ENCODE data around the gene TIMM13. TPM values are rescaled to one million over a fixed set of nuclear protein-coding genes. Genes with fewer than 3 reads are reported as not detected.
"Not testable (repeated sequence)": the region's sequence is repeated elsewhere in the genome, so short reads cannot be mapped to it uniquely, and the experiment has no call there.

Gene TIMM13
- total RNA-seq, 1 donor from 2014 or later, result 70.1 TPM

GRCh38 chr19:2394442-2395292 lies 32.7 kb downstream of the TIMM13 start:
- no peak for TF ChIP-seq CTCF (IDR thresholded peaks at IDR 0.05; ENCODE audit: insufficient read depth, low read length, poor library complexity, severe bottlenecking)
- no peaks in the 10 kb centered on the region for H3K27me3 ChIP-seq (ENCODE audit: control insufficient read depth, insufficient read depth, low read length)
- no peak for DNase-seq (ENCODE audit: low read depth)
- H3K4me3 ChIP-seq (ENCODE audit: low read depth, low read length), result no peak overlapping the region
- H3K36me3 ChIP-seq (ENCODE audit: control insufficient read depth, insufficient read depth, low read length), result no peaks in the 10 kb centered on the region

DNA sequence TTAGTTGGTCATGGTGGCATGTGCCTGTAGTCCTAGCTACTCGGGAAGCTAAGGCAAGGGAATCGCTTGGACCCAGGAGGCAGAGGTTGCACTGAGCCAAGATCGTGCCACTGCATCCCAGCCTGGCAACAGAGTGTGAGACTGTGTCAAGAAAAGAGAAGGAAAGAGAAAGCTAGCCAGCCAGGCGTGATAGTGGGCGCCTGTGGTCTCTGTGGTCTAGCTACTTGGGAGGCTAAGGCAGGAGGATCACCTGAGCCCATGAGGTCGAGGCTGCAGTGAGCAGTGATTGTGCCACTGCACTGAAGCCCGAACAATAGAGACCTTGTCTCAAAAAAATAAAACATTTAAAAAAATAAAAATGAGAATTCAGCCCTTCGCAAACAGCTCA lies 33.3 kb downstream of the TIMM13 start:
- no peak for TF ChIP-seq CTCF (IDR thresholded peaks at IDR 0.05; ENCODE audit: insufficient read depth, low read length, poor library complexity, severe bottlenecking)
- no peak for DNase-seq (ENCODE audit: low read depth)
- H3K27me3 ChIP-seq (ENCODE audit: control insufficient read depth, insufficient read depth, low read length), result no peaks in the 10 kb centered on the region
- H3K4me3 ChIP-seq (ENCODE audit: low read depth, low read length), result no peak overlapping the region
- no peaks in the 10 kb centered on the region for H3K36me3 ChIP-seq (ENCODE audit: control insufficient read depth, insufficient read depth, low read length)

DNA sequence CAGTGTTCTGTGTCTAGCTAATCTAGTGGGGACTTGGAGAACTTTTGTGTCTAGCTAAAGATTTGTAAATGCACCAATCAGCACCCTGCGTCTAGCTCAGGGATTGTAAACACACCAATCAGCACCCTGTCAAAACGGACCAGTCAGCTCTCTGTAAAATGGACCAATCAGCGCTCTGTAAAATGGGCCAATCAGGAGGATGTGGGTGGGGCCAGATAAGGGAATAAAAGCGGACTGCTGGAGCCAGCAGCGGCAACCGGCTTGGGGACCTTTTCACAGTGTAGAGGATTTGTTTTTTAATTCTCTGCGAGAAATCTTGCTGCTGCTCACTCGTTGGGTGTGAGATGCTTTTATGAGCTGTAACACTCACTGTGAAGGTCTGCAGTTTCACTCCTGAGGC lies 34.5 kb downstream of the TIMM13 start:
- not testable (repeated sequence) for H3K4me3 ChIP-seq (ENCODE audit: low read depth, low read length); H3K36me3 ChIP-seq (ENCODE audit: control insufficient read depth, insufficient read depth, low read length); H3K27me3 ChIP-seq (ENCODE audit: control insufficient read depth, insufficient read depth, low read length); DNase-seq (ENCODE audit: low read depth)

- peaks cover 2% of the 10 kb centered on the region for H3K27me3 ChIP-seq (ENCODE audit: control insufficient read depth, insufficient read depth, low read length)
- H3K4me3 ChIP-seq (ENCODE audit: low read depth, low read length), result no peak overlapping the region
- DNase-seq (ENCODE audit: low read depth), result no peak
- no peaks in the 10 kb centered on the region for H3K36me3 ChIP-seq (ENCODE audit: control insufficient read depth, insufficient read depth, low read length)
- no peak for TF ChIP-seq CTCF (IDR thresholded peaks at IDR 0.05; ENCODE audit: insufficient read depth, low read length, poor library complexity, severe bottlenecking)
These were observed 35.0 kb downstream of the TIMM13 start for GRCh38 chr19:2392366-2392765.

DNA sequence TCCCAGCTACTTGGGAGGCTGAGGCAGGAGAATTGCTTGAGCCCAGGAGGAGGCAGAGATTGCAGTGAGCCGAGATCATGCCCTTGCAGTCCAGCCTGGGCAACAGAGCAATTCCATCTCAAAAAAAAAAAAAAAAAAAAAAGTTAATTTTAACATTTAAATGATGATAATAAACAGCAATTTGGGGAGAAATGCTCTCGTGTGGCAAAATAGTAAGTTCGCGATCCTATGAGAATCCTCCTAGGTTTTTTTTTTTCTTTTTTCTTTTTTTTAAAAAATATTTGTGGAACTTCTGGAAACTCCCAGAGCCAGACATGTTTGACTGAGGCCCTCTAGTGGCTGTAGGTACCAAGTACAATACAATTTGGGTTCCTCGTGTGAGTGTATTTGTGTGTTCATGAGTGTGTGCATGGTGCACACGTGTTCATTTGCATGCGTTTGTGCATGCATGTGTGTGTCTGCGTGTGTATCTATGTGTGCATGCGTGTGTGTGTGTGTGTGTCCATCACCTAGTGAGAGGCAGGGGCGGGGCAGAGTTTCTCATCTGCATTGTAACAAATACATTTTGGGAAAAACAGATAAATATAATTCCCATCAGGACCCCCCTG lies 36.2 kb downstream of the TIMM13 start:
- no peak for DNase-seq (ENCODE audit: low read depth)
- no peaks in the 10 kb centered on the region for H3K36me3 ChIP-seq (ENCODE audit: control insufficient read depth, insufficient read depth, low read length)
- peak; percentile 76 for TF ChIP-seq CTCF (IDR thresholded peaks at IDR 0.05; ENCODE audit: insufficient read depth, low read length, poor library complexity, severe bottlenecking)
- peaks cover 2% of the 10 kb centered on the region for H3K27me3 ChIP-seq (ENCODE audit: control insufficient read depth, insufficient read depth, low read length)
- H3K4me3 ChIP-seq (ENCODE audit: low read depth, low read length), result no peak overlapping the region

- TF ChIP-seq CTCF (IDR thresholded peaks at IDR 0.05; ENCODE audit: insufficient read depth, low read length, poor library complexity, severe bottlenecking), result no peak
- no peaks in the 10 kb centered on the region for H3K36me3 ChIP-seq (ENCODE audit: control insufficient read depth, insufficient read depth, low read length)
- no peak overlapping the region for H3K4me3 ChIP-seq (ENCODE audit: low read depth, low read length)
- DNase-seq (ENCODE audit: low read depth), result no peak
- peaks cover 2% of the 10 kb centered on the region for H3K27me3 ChIP-seq (ENCODE audit: control insufficient read depth, insufficient read depth, low read length)
These were observed 37.8 kb downstream of the TIMM13 start for GRCh38 chr19:2389594-2389993.

All from kidney epithelial cell (primary cell).